Muscle of leg (tissue), 11 donors: ENCODE measurements around the gene ZNF778. TPM values are rescaled to one million over a fixed set of nuclear protein-coding genes. Genes with fewer than 3 reads are reported as not detected.

Experiments
- DNase-seq: peaks from one replicate; pipeline ENCODE4 v3.0.0; 2013
- H3K27ac ChIP-seq: one replicate; pipeline ENCODE4 v1.5.1; 2013; ENCODE audit warnings: mild to moderate bottlenecking, low read length, control low read depth
- H3K27me3 ChIP-seq: one replicate; pipeline ENCODE4 v1.6.1; 2013; ENCODE audit warnings: low read length; ENCODE audit not compliant: control insufficient read depth, insufficient read depth
- H3K36me3 ChIP-seq: one replicate; pipeline ENCODE4 v1.6.1; 2013; ENCODE audit warnings: low read length; ENCODE audit not compliant: control insufficient read depth, insufficient read depth
- H3K4me1 ChIP-seq: one replicate; pipeline ENCODE4 v1.6.1; 2013; ENCODE audit warnings: low read length; ENCODE audit not compliant: control insufficient read depth, insufficient read depth
- H3K4me3 ChIP-seq: one replicate; pipeline ENCODE4 v1.5.1; 2013; ENCODE audit warnings: low read length, control low read depth
- H3K9me3 ChIP-seq: replicated peaks from 2 replicates; pipeline ENCODE4 v1.6.1; 2013; ENCODE audit warnings: low read depth, low read length; ENCODE audit not compliant: control insufficient read depth
- WGBS: methylation state at CpG from one replicate; pipeline ENCODE4 v1.1.5; 2013; ENCODE audit warnings: missing lambda C conversion rate; ENCODE audit not compliant: insufficient coverage; 5-methylcytosine and 5-hydroxymethylcytosine counted together
- polyA plus RNA-seq, 8 donors: library from polyadenylated mRNA; unstranded; fragments of 120-200 nt; gene quantifications; one replicate each; pipeline versions ENCODE4 v1.2.1 to v1.2.3, GENCODE V29; 2013; ENCODE audit warnings: inconsistent platforms in 1 of 8, low replicate concordance in 1 of 8; ENCODE audit not compliant: insufficient read length in 8 of 8, insufficient read depth in 1 of 8
- total RNA-seq: library from RNA; stranded (reverse); fragments of 120-200 nt; gene quantifications from one replicate; pipeline ENCODE4 v1.2.4, GENCODE V29; 2013

ZNF778 gene
- total and polyA plus RNA-seq, 9 donors, result 4.6 to 7.7 (median 5.6) TPM

DNA sequence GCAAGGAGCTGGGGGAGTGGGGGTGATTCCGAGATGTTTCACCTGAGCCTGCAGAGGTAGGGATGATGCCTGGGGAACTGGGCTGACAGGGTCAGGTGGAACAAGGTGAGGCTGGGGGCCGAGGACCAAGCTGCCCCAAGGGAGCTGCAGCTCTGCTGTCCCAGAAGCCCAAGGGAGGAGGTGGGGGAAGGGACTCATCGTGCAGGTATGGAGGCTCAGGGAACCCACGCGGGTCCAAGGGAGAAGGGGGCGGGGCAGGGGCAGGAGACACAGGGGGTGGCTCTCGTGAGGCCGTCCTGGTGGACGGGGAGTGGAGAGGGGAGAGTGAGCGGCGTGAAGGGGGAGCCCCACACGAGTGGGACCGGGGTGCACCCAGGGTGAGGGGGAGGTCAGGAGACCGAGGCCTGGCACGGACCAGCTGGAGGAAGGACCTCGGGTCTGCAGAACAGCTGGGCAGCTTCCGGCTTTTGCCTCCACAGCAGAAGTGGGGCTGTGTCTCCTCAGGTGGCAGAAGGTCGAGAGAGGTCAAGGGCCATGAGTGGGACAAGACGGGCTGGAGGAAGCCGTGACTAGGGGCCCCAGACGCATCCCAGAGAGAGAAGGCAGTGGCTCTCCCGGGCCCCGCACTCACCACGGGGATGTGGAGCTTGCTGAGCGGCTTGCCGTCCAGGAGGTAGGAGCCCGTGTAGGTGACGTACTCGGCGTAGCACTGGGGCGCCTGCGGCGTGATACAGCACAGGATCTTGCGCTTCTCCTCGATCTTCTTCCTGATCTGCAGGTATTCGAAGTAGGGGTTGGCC lies 61.1 kb downstream of the ZNF778 start:
- DNase-seq, result no peak
- H3K27ac ChIP-seq, result no peak overlapping the region
- peaks cover 88% of the 10 kb centered on the region for H3K36me3 ChIP-seq
- no peaks in the 10 kb centered on the region for H3K27me3 ChIP-seq
- 87% methylated on average over 30 of the region's 36 CpGs for WGBS
- H3K9me3 ChIP-seq, result no peaks in the 10 kb centered on the region
- no peak overlapping the region for H3K4me3 ChIP-seq
- H3K4me1 ChIP-seq, result no peaks in the 10 kb centered on the region

DNA sequence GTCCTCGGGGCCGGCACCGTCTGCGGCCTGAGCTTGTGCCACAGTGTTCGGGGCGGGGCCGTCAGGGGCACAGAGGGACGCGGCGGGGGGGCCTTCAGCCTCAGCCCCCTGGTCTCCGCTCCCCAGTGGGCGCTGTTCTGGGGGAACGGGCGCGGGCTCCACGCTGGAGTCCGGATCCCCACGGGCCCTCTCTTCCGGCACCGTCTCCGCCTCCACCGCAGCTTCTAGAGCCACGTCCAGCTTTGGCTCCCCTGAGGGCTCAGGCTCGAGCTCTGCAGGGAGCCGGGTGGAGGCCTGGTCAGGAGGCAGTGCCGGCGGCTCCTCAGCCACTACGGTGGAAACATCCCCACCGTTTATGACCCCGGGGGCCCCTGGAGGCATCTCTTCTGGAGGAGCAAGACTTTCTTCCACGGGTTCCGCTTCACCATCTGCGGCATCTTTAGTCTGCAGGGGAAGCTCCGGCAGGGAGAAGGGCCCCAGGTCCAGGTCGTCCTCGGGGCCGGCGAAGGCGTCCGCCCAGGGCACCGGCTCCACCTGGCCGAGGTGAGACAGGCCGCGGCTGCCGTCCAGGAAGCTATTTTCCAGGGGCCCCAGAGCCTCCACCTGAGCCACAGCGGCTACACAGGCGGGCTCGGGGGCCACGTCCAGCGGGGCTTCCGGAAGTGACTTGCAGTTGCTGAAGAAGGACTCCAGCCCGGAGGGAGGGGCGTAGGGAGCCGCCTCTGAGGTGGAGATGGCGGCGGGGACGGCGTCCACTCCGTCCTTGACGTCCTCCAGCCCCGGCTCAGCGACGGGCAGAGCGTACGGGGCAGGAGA lies 62.4 kb downstream of the ZNF778 start:
- Histone ChIP-seq H3K4me3 (no peak overlapping the region), H3K4me1 (no peaks in the 10 kb centered on the region), H3K27me3 (no peaks in the 10 kb centered on the region), H3K27ac (no peak overlapping the region), H3K9me3 (no peaks in the 10 kb centered on the region), H3K36me3 (peaks cover 88% of the 10 kb centered on the region)
- DNase-seq, result no peak
- 92% methylated on average over 60 of the region's 65 CpGs for WGBS

DNA sequence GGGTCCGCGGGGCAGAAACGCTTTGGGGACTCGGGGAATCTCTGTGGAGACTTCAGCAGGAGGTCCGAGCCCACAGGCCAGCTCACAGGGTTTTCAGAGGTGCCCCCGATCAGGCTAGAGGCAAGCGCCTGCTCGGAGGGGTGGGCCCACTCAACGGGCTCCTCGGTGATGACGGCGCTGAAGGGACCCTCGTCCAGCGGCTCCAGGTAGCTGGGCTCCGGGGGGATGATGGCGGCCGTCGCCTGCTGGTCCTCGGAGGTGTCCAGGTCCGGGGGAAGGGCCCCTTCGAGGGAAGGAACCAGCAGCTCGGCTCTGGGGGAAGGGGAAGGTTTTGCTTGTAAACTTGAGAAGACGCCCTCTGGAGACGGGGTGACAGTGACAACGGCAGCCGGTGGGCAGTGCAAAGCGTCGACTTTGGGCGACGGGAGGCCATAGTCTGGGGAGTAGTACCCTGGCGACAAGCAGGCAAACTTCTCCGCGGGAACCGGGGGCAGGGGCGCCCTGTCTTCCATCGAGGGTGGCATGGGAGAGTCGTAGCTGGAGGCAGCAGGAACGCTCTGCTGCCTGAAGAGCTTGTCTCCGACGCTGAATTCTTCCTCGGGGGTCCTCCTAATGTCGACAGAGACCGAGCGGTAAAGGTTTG lies 63.2 kb downstream of the ZNF778 start:
- no peak overlapping the region for H3K27ac ChIP-seq
- WGBS, result 92% methylated on average over 44 of the region's 44 CpGs
- no peaks in the 10 kb centered on the region for H3K27me3 ChIP-seq
- H3K4me3 ChIP-seq, result no peak overlapping the region
- DNase-seq, result no peak
- H3K9me3 ChIP-seq, result no peaks in the 10 kb centered on the region
- H3K36me3 ChIP-seq, result peaks cover 88% of the 10 kb centered on the region
- H3K4me1 ChIP-seq, result no peaks in the 10 kb centered on the region

DNA sequence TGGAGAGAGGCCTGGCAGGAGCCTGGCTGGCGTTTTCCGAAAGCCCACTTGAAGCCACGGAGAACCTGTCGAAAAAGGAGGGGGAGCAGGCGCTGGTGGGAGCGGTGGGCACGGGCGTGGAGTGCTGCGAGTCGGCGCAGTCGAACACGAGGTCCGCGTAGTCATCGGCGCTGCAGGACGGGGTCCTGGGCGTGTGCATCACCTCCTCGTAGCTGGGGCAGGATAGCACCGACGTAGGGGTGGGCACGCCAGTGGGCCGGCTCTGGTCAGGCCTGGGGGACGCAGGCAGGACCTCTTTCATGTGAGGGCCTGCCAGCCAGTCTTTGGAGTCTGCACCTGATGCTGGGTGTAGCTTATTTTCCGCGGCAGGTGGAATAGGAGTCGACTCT lies 63.7 kb downstream of the ZNF778 start:
- Histone ChIP-seq H3K9me3 (no peaks in the 10 kb centered on the region), H3K36me3 (peaks cover 88% of the 10 kb centered on the region), H3K4me1 (no peaks in the 10 kb centered on the region), H3K4me3 (no peak overlapping the region), H3K27ac (no peak overlapping the region), H3K27me3 (no peaks in the 10 kb centered on the region)
- WGBS, result 94% methylated on average over 28 of the region's 28 CpGs
- DNase-seq, result no peak

DNA sequence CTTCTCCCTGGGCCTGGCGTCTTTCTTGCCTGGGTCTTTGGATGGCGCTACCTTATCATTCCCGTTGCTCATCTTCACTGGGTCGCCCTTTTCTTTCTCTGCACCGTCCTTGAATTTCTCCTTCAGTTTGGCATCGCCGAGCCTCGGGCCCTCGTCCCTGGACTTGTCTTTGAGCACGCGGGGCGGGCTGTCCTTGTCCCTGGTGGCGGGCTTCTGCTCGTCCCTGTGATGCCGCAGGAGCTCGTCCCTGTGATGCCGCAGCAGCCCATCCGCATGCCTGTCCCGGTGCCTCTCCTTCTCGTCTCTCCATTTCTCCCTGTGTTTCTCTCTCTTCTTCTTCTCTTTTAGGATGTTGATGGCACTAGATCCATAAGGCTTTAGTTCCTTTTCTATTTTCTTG lies 64.3 kb downstream of the ZNF778 start:
- H3K4me3 ChIP-seq, result no peak overlapping the region
- no peaks in the 10 kb centered on the region for H3K4me1 ChIP-seq
- DNase-seq, result no peak
- H3K27me3 ChIP-seq, result no peaks in the 10 kb centered on the region
- H3K36me3 ChIP-seq, result peaks cover 89% of the 10 kb centered on the region
- WGBS, result 89% methylated on average over 15 of the region's 20 CpGs
- no peak overlapping the region for H3K27ac ChIP-seq
- H3K9me3 ChIP-seq, result no peaks in the 10 kb centered on the region

DNA sequence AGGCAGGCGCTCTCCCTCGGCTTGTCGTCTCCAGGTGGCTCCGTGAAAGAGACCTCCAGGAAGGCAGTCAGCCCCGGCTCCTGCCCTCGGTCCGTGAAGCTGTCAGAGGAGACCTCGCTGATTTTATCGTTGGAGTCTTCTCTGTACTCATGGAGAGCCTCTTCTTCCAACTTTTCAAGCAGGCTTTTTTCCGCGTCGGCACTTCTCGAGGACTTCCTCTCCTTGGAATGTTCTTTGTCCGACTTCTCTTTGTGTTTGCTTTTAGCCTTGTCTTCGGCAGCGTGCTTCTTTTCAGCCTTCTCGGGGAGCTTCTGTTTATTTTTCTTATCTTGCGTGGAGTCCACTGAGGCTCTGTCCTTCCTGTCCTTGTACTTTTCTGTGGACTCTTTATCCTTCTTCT lies 65.0 kb downstream of the ZNF778 start:
- no peak for DNase-seq
- Histone ChIP-seq H3K9me3 (no peaks in the 10 kb centered on the region), H3K4me1 (no peaks in the 10 kb centered on the region), H3K36me3 (peaks cover 90% of the 10 kb centered on the region), H3K4me3 (no peak overlapping the region), H3K27ac (no peak overlapping the region), H3K27me3 (no peaks in the 10 kb centered on the region)
- WGBS, result 90% methylated on average over 18 of the region's 18 CpGs

DNA sequence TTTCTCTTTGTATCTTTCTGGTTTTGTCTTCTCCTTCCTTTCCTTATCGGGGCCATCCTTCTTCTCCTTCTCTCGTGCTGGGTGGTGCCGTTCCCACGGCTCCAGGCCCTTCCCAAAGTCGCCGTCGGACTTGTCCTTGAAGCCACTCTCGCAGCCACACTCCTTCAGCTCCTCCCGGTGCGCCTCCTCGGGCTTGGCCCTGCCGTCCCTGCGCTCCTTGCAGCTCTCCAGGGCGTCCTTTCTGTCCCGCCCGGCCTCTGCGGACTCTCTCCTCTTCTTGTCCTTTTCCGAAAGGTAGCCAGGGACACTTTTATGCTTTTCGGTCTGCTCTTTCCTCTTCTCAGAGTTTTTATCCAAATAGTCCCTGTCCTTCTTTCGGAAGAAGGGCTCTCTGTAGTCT lies 65.9 kb downstream of the ZNF778 start:
- Histone ChIP-seq H3K4me1 (no peaks in the 10 kb centered on the region), H3K36me3 (peaks cover 90% of the 10 kb centered on the region), H3K9me3 (no peaks in the 10 kb centered on the region), H3K4me3 (no peak overlapping the region), H3K27ac (no peak overlapping the region), H3K27me3 (no peaks in the 10 kb centered on the region)
- no peak for DNase-seq
- 90% methylated on average over 20 of the region's 20 CpGs for WGBS

DNA sequence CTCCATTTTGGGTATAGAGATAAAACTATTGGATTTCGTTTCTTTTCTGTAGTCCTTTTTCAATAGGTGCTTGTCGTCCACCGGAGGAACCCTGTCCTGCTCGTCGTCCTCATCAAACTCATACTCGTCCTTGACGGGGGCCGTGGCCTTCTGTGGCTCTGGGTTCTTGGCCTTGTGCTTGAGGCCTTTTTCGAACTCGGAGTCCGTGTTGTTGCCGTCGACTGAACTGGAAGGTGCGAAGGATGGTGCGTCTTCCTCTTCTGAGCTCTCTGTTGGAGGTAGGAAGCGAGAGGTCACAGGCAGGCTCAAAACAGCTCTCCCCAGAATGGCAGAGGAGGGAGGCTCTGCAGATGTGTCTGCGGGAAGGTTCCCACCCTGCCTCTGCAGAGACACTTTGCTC lies 67.9 kb downstream of the ZNF778 start:
- Histone ChIP-seq H3K9me3 (no peaks in the 10 kb centered on the region), H3K36me3 (peaks cover 85% of the 10 kb centered on the region), H3K27me3 (no peaks in the 10 kb centered on the region), H3K27ac (no peak overlapping the region), H3K4me1 (no peaks in the 10 kb centered on the region), H3K4me3 (no peak overlapping the region)
- 87% methylated on average over 10 of the region's 17 CpGs for WGBS
- DNase-seq, result no peak

DNA sequence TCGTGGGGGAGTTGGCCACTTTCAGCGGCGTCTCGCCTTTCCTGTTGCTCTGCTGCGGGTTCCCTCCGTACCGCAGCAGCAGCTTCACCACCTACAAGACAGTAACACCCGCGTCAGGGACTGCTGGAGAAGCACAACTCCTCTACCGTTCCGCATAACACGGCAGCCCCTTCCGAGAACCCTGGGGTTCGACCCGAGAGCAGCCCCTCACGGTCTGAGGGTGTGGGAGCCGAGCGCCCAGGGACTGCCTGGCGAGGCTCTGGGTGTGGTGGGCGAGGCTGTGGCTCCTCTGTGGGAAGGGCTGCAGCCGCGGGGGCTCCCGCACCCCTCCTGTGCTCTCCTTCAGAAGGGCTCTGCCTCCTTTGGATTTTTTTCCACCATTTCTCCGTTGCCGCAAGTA lies 68.6 kb downstream of the ZNF778 start:
- DNase-seq, result no peak
- H3K36me3 ChIP-seq, result peaks cover 80% of the 10 kb centered on the region
- no peak overlapping the region for H3K4me3 ChIP-seq
- no peaks in the 10 kb centered on the region for H3K27me3 ChIP-seq
- WGBS, result 93% methylated on average over 18 of the region's 25 CpGs
- no peak overlapping the region for H3K27ac ChIP-seq
- H3K4me1 ChIP-seq, result no peaks in the 10 kb centered on the region
- H3K9me3 ChIP-seq, result no peaks in the 10 kb centered on the region
